Endothelial cell (in vitro differentiated cells): ENCODE measurements around the gene JPH3. TPM values are rescaled to one million over a fixed set of nuclear protein-coding genes. Genes with fewer than 3 reads are reported as not detected.

ENCODE experiments used
- DNase-seq: peaks from one replicate; pipeline ENCODE4 v3.0.0; 2021; ENCODE audit warnings: low spot score
- H3K27ac Mint-ChIP-seq: one replicate; pipeline ENCODE4 v1.8.0; 2021; ENCODE audit warnings: mixed read lengths, inconsistent platforms; ENCODE audit not compliant: unreplicated experiment
- H3K27me3 Mint-ChIP-seq: one replicate; pipeline ENCODE4 v1.8.0; 2021; ENCODE audit warnings: mild to moderate bottlenecking, moderate library complexity, mixed read lengths, inconsistent platforms; ENCODE audit not compliant: unreplicated experiment
- H3K36me3 Mint-ChIP-seq: one replicate; pipeline ENCODE4 v1.8.0; 2021; ENCODE audit warnings: mild to moderate bottlenecking, low read depth, mixed read lengths, inconsistent platforms; ENCODE audit not compliant: unreplicated experiment
- H3K4me1 Mint-ChIP-seq: one replicate; pipeline ENCODE4 v1.8.0; 2021; ENCODE audit warnings: mild to moderate bottlenecking, mixed read lengths, inconsistent platforms; ENCODE audit not compliant: unreplicated experiment
- H3K4me3 Mint-ChIP-seq: one replicate; pipeline ENCODE4 v1.8.0; 2021; ENCODE audit warnings: mild to moderate bottlenecking, mixed read lengths, inconsistent platforms; ENCODE audit not compliant: unreplicated experiment
- H3K9me3 Mint-ChIP-seq: one replicate; pipeline ENCODE4 v1.8.0; 2021; ENCODE audit warnings: mixed read lengths, inconsistent platforms; ENCODE audit not compliant: unreplicated experiment
- CTCF ChIP-seq: fragments of 200-600 bp; sonication (generic); IDR thresholded peaks from one replicate; pipeline ENCODE4 v1.5.0; 2021; ENCODE audit warnings: antibody characterized with exemption; ENCODE audit not compliant: unreplicated experiment
- total RNA-seq: library from RNA; stranded (reverse); fragmentation: NEBNext Ultra II Directional; extraction: Animal tissue kit (Norgen Biotek cat#: 25700); gene quantifications from one replicate; pipeline ENCODE4 v1.2.1, GENCODE V29; 2021; ENCODE audit not compliant: unreplicated experiment

JPH3 gene
- total RNA-seq, 1 donor from 2014 or later, result 19.1 TPM

GRCh38 chr16:87692176-87692575, 89.9 kb downstream of the JPH3 start:
- no peaks in the 10 kb centered on the region for H3K9me3 Mint-ChIP-seq
- peaks cover 4% of the 10 kb centered on the region for H3K36me3 Mint-ChIP-seq
- TF ChIP-seq CTCF, result no peak
- DNase-seq, result no peak
- H3K27me3 Mint-ChIP-seq, result peaks cover 8% of the 10 kb centered on the region
- H3K27ac Mint-ChIP-seq, result no peak overlapping the region
- no peak overlapping the region for H3K4me3 Mint-ChIP-seq
- H3K4me1 Mint-ChIP-seq, result no peaks in the 10 kb centered on the region

GRCh38 chr16:87692756-87693155, 90.4 kb downstream of the JPH3 start:
- no peak for DNase-seq
- no peak for TF ChIP-seq CTCF
- Mint-ChIP-seq H3K4me3 (no peak overlapping the region), H3K9me3 (no peaks in the 10 kb centered on the region), H3K36me3 (peaks cover 8% of the 10 kb centered on the region), H3K27ac (no peak overlapping the region), H3K27me3 (peaks cover 11% of the 10 kb centered on the region), H3K4me1 (no peaks in the 10 kb centered on the region)

- no peak for TF ChIP-seq CTCF
- Mint-ChIP-seq H3K9me3 (no peaks in the 10 kb centered on the region), H3K4me3 (no peak overlapping the region), H3K4me1 (no peaks in the 10 kb centered on the region), H3K36me3 (peaks cover 8% of the 10 kb centered on the region), H3K27ac (no peak overlapping the region), H3K27me3 (peaks cover 4% of the 10 kb centered on the region)
- DNase-seq, result no peak
These were observed 91.5 kb downstream of the JPH3 start for GRCh38 chr16:87693827-87694226.

GRCh38 chr16:87694441-87695125, 92.3 kb downstream of the JPH3 start:
- no peaks in the 10 kb centered on the region for H3K9me3 Mint-ChIP-seq
- TF ChIP-seq CTCF, result no peak
- H3K4me3 Mint-ChIP-seq, result no peak overlapping the region
- H3K27me3 Mint-ChIP-seq, result peaks cover 4% of the 10 kb centered on the region
- H3K27ac Mint-ChIP-seq, result no peak overlapping the region
- DNase-seq, result no peak
- H3K36me3 Mint-ChIP-seq, result peaks cover 8% of the 10 kb centered on the region
- no peaks in the 10 kb centered on the region for H3K4me1 Mint-ChIP-seq

- Mint-ChIP-seq H3K27me3 (peaks cover 4% of the 10 kb centered on the region), H3K4me3 (no peak overlapping the region), H3K27ac (no peak overlapping the region), H3K9me3 (no peaks in the 10 kb centered on the region), H3K4me1 (no peaks in the 10 kb centered on the region), H3K36me3 (peaks cover 14% of the 10 kb centered on the region)
- no peak for TF ChIP-seq CTCF
- DNase-seq, result no peak
These were observed 93.2 kb downstream of the JPH3 start for GRCh38 chr16:87695534-87695933.
